Measurements from ENCODE around the gene MRM2. TPM values are rescaled to one million over a fixed set of nuclear protein-coding genes. Genes with fewer than 3 reads are reported as not detected.

The MRM2 gene
- total RNA-seq, 1 donor = 19.0 TPM

- peak; percentile 17 for DNase-seq (ENCODE audit: low read depth)
Observed at GRCh38 chr7:2205036-2205780, 36.8 kb downstream of the MRM2 start.

DNA sequence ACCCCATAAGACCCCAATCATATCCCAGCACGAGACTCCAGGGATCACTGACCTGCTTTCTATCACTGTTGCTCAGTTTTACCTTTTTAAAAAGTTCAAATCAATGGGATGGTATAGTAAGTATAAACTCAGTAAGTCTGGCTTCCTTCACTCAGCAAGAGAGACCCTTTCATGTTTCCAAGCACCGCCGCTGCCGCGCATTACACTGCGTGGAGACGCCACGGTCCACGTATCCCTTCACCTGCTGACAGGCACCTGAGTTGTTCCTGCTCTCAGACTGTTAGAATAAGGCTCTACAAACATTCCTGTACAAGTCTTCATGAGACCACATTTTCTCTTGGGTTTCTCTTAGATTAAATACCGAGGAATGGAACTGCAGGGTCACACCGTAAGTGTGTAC, 37.6 kb downstream of the MRM2 start:
- H3K4me3 ChIP-seq (ENCODE audit: low read depth, low read length) = no peak overlapping the region
- no peak for TF ChIP-seq CTCF (IDR thresholded peaks at IDR 0.05; ENCODE audit: insufficient read depth, low read depth, low read length)
- no peak for DNase-seq (ENCODE audit: low read depth)

More at GRCh38 chr7:2205036-2205780, 36.8 kb downstream of the MRM2 start:
- no peak for TF ChIP-seq CTCF (IDR thresholded peaks at IDR 0.05; ENCODE audit: insufficient read depth, low read depth, low read length)
- no peak overlapping the region for H3K4me3 ChIP-seq (ENCODE audit: low read depth, low read length)

- peak; percentile 84 for DNase-seq (ENCODE audit: low read depth)
- no peak overlapping the region for H3K4me3 ChIP-seq (ENCODE audit: low read depth, low read length)
- no peak for TF ChIP-seq CTCF (IDR thresholded peaks at IDR 0.05; ENCODE audit: insufficient read depth, low read depth, low read length)
Observed at GRCh38 chr7:2203766-2204300, 38.2 kb downstream of the MRM2 start.

DNA sequence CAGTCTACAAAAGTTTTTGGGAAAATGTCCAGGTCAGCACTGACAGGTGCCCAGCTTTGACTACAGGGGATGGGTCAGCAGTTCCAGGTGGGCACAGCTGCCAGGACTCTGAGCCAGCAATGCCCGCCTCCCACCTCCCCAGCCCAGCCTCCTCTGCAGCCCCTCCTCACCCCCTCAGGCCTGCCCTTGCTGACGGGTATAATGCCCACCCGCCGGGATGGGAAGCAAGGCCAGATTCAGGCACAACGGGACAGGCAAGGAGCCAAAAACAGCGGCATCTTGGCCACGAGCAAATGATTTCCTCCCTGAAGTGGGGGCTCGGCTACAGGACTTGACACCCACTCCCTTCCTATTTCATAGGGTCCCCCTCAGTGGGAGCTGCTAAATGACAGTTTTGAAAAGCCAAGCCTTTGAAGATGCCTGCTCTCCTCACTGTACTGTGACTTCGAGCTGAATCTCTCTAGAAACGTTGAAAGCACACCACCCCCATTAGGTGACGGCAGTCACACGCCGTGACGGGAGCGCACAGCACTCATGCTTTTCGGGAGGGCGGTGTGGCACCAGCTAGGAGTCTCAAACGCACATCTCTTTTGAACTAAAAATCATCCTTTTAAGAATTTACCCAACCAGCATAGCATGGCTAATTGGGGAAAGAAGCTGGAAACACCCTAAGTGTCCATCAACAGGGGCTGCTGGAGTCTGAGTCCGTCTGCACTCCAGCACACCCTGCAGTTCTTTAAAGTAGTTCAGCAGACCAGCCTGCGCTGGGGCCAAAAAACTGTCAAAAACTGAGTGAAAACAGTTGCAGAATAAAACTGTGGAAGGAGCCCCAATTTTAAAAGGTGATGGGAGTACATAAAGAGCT, 38.9 kb downstream of the MRM2 start:
- peak; percentile 84 for DNase-seq (ENCODE audit: low read depth)
- TF ChIP-seq CTCF (IDR thresholded peaks at IDR 0.05; ENCODE audit: insufficient read depth, low read depth, low read length) = peak; percentile 26
- no peak overlapping the region for H3K4me3 ChIP-seq (ENCODE audit: low read depth, low read length)

- no peak for DNase-seq (ENCODE audit: low read depth)
- no peak overlapping the region for H3K4me3 ChIP-seq (ENCODE audit: low read depth, low read length)
- TF ChIP-seq CTCF (IDR thresholded peaks at IDR 0.05; ENCODE audit: insufficient read depth, low read depth, low read length) = no peak
Observed at GRCh38 chr7:2202361-2202761, 39.6 kb downstream of the MRM2 start.

- no peak overlapping the region for H3K4me3 ChIP-seq (ENCODE audit: low read depth, low read length)
- DNase-seq (ENCODE audit: low read depth) = no peak
- no peak for TF ChIP-seq CTCF (IDR thresholded peaks at IDR 0.05; ENCODE audit: insufficient read depth, low read depth, low read length)
Observed at GRCh38 chr7:2201686-2202360, 40.2 kb downstream of the MRM2 start.
